ENCODE results near the gene F3.

DNA sequence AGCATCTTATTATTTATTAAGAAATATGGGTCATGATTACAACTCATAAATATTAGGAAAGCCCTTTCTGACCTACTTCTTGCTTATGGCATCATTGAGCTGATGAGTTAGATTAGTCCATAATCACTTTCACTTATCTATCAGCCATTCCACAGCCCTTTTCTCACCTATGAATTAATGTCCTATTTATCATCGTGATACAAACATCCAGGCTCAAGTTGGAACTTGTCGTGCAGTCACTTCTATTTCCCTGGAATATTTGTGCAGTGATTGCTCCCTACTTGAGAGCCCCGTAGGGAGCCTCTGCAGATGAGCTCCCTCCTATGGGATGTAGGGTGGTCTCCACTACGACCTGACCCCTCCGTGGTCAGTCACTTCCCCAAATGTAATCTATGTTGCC lies 8.1 kb upstream of the F3 start:
- TF ChIP-seq, protein P1, sequence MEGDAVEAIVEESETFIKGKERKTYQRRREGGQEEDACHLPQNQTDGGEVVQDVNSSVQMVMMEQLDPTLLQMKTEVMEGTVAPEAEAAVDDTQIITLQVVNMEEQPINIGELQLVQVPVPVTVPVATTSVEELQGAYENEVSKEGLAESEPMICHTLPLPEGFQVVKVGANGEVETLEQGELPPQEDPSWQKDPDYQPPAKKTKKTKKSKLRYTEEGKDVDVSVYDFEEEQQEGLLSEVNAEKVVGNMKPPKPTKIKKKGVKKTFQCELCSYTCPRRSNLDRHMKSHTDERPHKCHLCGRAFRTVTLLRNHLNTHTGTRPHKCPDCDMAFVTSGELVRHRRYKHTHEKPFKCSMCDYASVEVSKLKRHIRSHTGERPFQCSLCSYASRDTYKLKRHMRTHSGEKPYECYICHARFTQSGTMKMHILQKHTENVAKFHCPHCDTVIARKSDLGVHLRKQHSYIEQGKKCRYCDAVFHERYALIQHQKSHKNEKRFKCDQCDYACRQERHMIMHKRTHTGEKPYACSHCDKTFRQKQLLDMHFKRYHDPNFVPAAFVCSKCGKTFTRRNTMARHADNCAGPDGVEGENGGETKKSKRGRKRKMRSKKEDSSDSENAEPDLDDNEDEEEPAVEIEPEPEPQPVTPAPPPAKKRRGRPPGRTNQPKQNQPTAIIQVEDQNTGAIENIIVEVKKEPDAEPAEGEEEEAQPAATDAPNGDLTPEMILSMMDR (IDR thresholded peaks at IDR 0.05; ENCODE audit: low read depth, low read length, missing input control): no peak
- no peak for TF ChIP-seq JUND (IDR thresholded peaks at IDR 0.05)
- TF ChIP-seq, protein P2, sequence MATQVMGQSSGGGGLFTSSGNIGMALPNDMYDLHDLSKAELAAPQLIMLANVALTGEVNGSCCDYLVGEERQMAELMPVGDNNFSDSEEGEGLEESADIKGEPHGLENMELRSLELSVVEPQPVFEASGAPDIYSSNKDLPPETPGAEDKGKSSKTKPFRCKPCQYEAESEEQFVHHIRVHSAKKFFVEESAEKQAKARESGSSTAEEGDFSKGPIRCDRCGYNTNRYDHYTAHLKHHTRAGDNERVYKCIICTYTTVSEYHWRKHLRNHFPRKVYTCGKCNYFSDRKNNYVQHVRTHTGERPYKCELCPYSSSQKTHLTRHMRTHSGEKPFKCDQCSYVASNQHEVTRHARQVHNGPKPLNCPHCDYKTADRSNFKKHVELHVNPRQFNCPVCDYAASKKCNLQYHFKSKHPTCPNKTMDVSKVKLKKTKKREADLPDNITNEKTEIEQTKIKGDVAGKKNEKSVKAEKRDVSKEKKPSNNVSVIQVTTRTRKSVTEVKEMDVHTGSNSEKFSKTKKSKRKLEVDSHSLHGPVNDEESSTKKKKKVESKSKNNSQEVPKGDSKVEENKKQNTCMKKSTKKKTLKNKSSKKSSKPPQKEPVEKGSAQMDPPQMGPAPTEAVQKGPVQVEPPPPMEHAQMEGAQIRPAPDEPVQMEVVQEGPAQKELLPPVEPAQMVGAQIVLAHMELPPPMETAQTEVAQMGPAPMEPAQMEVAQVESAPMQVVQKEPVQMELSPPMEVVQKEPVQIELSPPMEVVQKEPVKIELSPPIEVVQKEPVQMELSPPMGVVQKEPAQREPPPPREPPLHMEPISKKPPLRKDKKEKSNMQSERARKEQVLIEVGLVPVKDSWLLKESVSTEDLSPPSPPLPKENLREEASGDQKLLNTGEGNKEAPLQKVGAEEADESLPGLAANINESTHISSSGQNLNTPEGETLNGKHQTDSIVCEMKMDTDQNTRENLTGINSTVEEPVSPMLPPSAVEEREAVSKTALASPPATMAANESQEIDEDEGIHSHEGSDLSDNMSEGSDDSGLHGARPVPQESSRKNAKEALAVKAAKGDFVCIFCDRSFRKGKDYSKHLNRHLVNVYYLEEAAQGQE (IDR thresholded peaks at IDR 0.05): no peak

All from liver (tissue), 3 donors.